Measurements from ENCODE around the gene ADSS1.
A peak's percentile ranks its signal among the peaks of the same experiment; 100 is the strongest.

Gene ADSS1

GRCh38 chr14:104791425-104791824, 67.4 kb downstream of the ADSS1 start:
- no peak for DNase-seq

DNA sequence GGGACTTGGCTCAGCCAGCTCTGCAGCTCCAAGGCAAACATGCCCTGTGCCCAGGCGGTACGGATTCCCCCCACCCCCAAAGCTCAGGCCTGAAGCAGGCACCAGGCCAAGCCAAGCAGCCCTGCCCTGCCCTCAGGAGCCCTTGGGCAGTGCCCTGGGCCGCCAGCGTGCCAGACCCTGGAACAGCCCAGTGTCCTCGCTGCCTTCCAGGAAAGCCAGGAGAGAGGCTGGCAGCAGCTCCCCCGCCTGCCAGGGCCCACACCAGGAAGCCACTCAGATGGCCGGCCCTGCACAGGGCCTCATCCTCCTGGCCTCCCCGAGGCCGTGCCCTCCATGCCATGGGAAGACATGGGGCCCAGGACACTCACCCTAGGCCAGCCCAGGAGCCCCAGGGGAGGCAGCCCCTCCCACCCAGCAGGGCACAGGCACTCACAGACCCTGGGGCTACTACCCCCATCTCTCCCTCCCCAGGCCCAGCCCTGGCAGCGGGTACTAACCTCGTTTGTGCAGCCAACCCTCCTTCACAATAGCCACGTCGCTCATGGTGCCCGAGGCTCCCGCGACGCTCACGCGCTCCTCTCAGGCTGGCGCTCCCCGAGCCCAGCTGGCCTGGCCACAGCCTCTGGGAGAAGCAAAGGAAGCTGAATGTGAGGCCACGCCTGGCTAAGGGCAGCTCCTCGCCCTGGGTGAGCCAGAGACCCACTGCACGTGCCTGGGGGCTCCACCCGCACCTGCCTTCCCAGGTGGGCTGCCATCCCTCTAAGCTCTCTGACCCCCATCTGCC, 68.3 kb downstream of the ADSS1 start:
- DNase-seq: no peak

DNA sequence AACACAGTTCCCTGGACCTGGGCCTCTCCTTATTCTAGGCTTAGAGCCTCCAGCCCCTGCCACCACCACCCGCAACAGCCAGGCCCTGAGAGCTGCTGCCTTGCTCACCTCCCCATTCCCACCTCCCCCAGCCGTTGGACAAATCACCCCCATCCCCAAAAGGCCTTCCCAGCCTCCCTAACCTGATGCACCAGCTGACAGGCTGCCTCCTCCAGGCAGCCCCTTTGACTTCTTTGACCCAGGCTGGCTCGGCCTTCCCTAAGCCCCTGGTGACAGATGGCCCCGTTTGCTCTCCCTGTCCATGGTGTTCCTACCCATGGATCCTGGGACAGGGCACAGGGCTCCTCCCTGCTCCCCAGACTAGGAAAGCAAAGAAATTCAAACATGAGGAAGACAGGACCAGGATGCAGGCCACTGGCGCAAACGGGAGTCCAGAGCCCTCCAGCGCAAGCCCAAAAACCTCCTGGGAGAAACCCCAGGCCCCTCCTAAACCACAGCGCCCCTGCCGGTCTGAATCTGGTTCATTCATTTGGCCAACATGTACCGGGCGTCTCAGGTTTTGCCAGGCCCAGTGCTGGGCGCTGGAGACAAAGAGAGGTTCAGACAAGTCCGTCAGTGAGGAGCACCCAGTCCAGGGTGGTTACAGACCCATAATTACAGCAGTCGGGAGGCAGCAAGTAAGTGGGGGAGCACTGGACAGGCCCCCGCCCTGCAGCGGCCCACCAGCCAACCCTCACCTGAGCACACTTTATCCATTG, 69.1 kb downstream of the ADSS1 start:
- DNase-seq: no peak

DNA sequence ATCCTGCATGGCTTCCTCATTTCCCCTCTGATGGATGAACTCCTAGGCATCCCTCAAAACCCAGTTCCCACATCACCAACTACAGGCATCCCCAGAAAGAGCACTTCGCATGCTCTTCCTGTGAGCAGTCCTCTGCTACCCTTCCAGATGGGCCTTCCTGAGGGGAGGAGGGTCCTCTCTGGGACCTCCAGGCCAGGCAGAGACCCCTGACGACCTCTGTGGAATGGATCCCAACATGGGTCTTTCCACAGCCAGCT, 69.6 kb downstream of the ADSS1 start:
- DNase-seq: no peak

GRCh38 chr14:104794099-104794498, 70.1 kb downstream of the ADSS1 start:
- DNase-seq: peak in 1 of 51 donors; percentile 82

GRCh38 chr14:104794631-104794992, 70.6 kb downstream of the ADSS1 start:
- peak in 3 of 51 donors; percentile 18 to 39 (median 20) for DNase-seq

GRCh38 chr14:104794993-104795780, 71.2 kb downstream of the ADSS1 start, which contains the start of gene AKT1:
Gene AKT1, minus strand, starts transcription at chr14:104795748. Its CDS starts 3,105 bp downstream, at chr14:104792643.
- peak in 7 of 51 donors; percentile 15 to 71 (median 30) for DNase-seq

GRCh38 chr14:104795781-104796686, 72.0 kb downstream of the ADSS1 start:
- DNase-seq: peak in 15 of 51 donors; percentile 18 to 70 (median 36)

- DNase-seq: no peak
Measured at GRCh38 chr14:104796687-104797081, 72.7 kb downstream of the ADSS1 start.

Measured in hypothalamus (tissue), 51 donors.